ENCODE data around the gene RGPD6.
"Not testable (repeated sequence)": the region's sequence is repeated elsewhere in the genome, so short reads cannot be mapped to it uniquely, and the experiment has no call there.

DNA sequence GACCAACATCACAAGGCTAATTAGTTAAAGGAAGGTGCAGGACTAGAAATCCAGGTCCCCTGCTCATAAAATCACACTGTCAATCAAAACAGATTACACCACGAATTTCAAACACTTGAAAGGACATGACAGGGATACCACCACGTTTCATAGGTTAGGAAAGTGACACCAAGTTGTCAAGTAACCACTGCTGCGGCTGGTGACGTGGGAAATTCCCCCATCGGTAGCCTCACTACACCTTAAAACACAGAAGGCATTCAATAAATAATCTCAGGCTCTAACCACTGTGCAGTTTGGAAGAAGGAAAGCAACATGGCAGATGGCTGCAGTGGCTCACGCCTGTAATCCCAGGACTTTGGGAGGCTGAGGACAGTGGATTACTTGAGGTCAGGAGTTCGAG lies 108.1 kb downstream of the RGPD6 start:
- not testable (repeated sequence) for TF ChIP-seq BHLHE40 (IDR thresholded peaks at IDR 0.05; ENCODE audit: borderline replicate concordance); ARNT (IDR thresholded peaks at IDR 0.05); FOXM1 (IDR thresholded peaks at IDR 0.05; ENCODE audit: borderline replicate concordance); CTBP1 (IDR thresholded peaks at IDR 0.05; ENCODE audit: borderline replicate concordance); ZNF384 (IDR thresholded peaks at IDR 0.05); TARDBP (IDR thresholded peaks at IDR 0.05); SP1 (IDR thresholded peaks at IDR 0.05); PKNOX1 (IDR thresholded peaks at IDR 0.05); L3MBTL2 (conservative IDR thresholded peaks at IDR 0.05); SUZ12 (IDR thresholded peaks at IDR 0.05); FOXK2 (IDR thresholded peaks at IDR 0.05); NFRKB (IDR thresholded peaks at IDR 0.05)

Measured in HEK293T (cell line).